ENCODE measurements around the gene UBAC2.
A peak's percentile ranks its signal among the peaks of the same experiment; 100 is the strongest.

The UBAC2 gene, protein sequence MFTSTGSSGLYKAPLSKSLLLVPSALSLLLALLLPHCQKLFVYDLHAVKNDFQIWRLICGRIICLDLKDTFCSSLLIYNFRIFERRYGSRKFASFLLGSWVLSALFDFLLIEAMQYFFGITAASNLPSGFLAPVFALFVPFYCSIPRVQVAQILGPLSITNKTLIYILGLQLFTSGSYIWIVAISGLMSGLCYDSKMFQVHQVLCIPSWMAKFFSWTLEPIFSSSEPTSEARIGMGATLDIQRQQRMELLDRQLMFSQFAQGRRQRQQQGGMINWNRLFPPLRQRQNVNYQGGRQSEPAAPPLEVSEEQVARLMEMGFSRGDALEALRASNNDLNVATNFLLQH

DNA sequence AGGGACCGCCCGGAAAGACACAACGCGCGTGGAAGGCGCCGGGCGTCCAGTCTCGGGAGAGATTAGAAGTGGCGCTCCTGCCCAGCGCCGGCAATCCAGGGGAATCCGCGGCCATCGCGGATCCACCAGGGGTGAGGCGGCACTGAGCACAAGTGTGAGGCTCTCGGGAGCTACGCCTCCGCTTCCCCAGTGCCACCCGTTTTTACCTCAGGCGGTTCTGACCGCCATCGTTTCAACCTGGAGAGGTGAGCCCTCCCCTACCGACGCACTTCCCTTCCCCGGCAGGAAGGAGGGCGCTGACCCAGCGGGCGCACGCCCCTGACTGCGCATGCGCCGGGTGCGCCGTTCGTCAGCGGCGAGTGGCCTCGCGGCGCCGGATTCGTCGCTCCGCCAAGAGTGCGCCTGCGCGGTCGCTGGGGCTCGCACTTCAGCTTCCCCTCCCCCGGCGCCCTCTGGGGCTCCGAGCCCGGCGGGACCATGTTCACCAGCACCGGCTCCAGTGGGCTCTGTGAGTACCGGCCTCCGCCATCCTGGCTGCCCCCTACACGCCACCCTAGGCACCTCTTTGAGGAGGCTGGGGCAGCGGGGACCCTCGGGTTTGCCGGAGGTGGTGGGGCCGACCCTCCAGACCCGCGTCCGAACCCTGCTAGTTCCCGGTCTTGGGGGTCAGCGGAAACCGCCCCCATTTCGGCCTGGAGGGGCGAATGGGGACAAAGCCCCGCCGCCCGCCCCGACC lies at the start of gene UBAC2:
Gene UBAC2 (plus strand): TSS at position 423 of the 736 bp plus-strand sequence. CDS start 55 bp downstream, at position 478.
- DNase-seq (ENCODE audit: low read depth in 2 of 2, low spot score in 1 of 2), result peak; percentile 88 to 93

DNA sequence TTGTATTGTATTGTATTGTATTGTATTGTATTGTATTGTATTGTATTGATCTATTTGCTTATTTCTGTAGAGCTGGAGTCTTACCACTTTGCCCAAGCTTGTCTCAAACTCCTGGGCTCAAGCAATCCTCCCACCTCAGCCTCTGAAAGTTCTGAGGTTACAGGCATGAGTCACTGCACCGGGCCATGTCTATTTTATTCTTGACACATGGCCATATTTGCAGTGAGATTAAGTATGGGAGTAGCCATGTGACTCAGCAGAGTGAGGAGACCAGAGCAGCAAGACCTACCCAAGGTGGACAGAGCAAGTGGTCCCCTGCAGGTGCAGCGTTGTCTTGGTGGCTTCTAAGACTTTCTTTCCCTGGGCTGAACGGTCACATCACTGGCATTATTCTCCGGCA lies 49.1 kb upstream of the UBAC2 start:
- no peak for DNase-seq (ENCODE audit: low read depth in 2 of 2, low spot score in 1 of 2)

DNA sequence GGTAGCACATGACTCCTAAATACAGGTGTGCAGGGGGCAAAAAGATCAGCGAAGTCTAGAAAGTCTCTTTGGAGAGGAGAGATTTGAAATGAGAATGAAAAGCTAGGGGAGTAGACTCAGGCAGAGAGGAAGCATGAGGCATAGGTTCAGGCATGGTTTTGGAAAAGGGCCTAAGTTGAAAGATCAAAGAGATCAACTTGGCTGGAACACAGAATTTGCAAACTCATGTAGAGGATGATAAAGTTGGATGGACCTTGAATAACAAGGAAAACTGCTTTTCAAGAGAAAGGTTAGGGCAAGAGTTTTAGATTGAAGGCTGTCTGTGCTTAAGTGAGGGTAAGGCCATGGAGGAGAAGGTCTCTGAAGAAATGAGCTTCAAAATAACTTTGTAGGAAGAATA lies 47.4 kb upstream of the UBAC2 start:
- no peak for DNase-seq (ENCODE audit: low read depth in 2 of 2, low spot score in 1 of 2)

DNA sequence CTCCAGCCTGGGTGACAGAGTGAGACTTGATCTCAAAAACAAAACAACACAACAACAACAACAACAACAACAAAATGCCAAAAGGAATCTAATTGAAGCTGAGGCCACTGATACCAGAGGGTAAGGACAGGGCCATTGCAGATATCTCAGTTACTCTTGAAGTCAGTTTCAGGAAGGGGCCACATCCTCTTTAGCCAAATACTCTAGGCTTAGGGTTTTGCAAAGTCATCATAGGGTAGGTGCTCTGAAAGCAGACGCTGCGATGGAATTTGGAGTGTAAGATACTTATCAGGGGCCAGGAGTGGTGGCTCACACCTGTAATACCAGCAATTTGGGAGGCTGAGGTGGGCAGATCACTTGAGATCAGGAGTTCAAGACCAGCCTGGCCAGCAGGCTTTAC lies 46.6 kb upstream of the UBAC2 start:
- no peak for DNase-seq (ENCODE audit: low read depth in 2 of 2, low spot score in 1 of 2)

DNA sequence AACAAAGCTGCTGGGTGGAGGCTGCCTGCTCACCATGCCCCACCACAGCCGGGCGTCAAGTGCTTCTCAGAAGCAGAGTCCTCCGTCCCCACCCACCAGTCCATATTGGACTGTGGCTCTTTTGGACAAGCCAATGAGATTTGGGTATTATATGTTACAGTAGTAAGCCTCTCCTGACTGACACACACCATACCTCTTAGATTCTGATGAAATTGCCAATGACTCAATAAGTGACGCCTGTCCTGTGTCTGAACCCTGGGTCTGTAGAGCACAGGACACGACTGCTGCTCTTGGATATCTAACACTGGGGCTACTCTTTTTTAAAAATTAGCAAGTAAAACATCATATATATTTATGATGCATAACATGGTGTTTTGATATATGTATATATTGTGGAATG lies 44.8 kb upstream of the UBAC2 start:
- no peak for DNase-seq (ENCODE audit: low read depth in 2 of 2, low spot score in 1 of 2)

DNA sequence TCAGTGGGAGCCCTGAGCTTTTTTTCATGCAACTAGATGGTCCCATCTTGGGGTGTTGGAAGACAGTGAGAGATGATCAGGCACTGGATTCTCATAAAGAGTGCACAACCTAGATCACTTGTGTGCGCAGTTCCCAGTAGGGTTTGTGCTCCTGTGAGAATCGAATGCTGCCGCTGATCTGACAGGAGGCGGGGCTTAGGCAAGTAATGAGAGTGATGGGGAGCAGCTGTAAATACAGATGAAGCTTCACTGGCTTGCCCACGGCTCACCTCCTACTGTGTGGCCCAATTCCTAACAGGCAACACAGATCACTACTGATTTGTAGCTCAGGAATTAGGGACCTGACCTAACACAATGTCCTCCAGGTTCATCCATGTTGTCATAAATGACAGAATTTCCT lies 43.6 kb upstream of the UBAC2 start:
- no peak for DNase-seq (ENCODE audit: low read depth in 2 of 2, low spot score in 1 of 2)

DNA sequence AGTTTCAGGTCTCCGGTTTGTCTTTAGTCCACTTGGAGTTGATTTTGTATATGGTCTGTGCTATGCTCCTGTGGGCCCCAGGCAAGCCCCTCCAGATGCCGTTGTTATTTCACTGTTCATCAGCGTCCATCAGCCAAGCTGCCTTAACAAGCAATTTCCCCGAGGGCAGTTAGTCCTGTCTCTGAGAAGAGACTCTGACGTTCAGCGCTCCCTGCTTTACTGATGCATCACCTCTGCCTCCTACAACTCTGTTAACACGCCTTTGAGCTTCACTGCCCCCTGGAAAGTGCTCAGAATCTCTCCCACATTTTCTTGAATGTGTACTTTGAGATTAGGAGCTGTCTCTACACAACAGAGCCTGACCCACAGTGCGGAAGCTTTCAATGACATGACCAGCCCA lies 41.8 kb upstream of the UBAC2 start:
- no peak for DNase-seq (ENCODE audit: low read depth in 2 of 2, low spot score in 1 of 2)

DNA sequence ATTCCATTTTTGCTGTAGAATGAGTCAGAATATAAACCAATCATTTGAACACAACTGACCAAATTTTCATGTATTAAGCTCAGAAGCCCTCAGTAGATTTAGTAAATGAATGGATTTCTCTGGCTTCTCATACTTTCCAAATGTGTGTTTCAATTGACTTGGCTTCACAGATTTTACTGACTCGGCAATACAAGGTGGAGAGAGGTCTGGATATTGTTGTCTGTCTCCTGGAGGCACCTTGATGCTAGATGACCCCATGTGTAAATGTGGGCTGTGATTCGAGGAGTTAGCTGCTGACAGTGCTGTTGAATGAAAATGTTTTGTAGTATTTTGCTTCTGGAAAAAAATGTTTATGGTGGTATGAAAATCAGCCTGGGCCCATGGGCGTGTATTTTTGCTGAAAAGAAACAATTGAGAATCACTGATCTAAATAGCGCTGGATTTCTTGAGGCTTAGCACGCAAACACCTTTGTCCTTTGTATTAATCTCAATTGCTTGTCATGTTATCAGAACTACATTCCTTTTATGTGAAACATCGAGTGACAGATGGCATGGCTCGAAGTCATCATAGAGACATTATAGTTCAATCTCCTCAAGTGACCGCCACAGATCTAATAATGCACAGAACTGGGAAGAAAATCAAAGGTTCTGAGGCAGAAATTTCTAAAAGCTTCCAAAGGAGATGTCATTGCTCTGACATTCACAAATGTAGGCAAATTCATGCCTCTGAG lies 41.2 kb upstream of the UBAC2 start:
- DNase-seq (ENCODE audit: low read depth in 2 of 2, low spot score in 1 of 2), result no peak

DNA sequence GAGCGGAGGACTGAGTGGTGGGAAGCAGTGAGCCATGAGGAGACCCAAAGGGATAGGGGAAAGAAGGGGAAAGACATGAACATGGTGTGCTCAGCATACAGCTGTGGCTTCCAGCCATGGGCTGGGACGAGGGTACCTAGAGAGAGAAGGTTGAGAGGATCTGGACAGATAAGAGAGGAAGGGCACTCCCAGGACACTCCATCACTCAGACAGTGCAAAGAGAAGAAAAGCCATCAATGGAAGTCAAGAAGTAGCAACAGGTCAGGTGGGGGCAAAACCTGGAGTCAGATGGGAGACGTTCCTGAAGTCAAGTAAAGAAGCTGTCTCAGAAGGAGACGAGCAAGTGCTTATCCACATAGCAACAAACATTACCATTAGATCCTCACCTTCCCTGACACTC lies 40.2 kb upstream of the UBAC2 start:
- no peak for DNase-seq (ENCODE audit: low read depth in 2 of 2, low spot score in 1 of 2)

DNA sequence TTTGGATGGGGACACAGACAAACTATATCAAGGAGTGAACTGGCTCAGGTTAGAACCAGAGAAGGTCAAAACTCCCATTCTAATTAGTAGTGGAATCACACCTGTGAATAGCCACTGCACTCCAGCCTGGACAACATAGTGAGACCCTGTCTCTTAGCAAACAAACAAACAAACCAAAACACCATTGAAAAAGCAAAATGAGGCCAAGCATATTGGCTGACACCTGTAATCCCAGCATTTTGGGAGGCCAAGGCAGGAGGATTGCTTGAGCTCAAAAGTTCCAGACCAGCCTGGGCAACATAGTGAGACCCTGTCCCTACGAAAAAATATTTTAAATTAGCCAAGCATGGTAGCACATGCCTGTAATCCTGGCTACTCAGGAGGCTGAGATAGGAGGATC lies 39.1 kb upstream of the UBAC2 start:
- no peak for DNase-seq (ENCODE audit: low read depth in 2 of 2, low spot score in 1 of 2)

DNA sequence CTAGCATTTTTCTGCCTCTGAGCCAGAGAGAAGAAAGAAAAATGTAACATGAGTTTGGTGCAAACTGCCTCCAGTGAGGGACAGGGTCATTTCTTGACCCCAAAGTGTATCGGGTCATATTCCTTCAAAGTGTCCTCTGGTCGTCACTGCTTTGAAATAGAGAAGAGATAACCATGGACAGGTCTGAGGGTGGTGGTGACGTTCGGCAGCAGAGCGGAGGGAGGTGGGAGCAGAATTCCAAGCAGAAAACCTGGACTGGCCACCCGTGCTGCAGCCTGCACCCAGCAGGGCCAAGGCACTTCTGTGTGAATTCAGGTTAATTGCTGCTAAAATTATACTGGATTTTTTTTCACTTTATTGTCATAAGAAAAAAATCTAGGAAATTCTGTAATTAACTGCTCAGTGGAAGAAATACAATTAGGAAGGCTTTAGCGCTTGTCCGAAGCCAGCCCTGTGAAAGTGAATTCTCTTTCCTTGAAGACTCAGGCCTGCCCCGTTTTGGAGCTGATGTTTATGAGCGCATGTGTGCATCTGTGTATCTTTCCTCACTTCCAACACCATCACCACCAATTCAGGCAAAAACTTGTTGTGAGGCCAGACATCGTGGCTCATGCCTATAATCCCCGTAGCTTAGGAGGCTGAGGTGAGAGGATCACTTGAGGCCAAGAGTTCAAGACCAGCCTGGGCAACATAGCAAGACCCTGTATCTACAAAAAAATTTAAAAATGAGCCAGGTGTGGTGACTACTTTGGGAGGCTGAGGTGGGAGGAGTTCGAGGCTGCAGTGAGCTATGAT lies 37.9 kb upstream of the UBAC2 start:
- DNase-seq (ENCODE audit: low read depth in 2 of 2, low spot score in 1 of 2), result no peak

DNA sequence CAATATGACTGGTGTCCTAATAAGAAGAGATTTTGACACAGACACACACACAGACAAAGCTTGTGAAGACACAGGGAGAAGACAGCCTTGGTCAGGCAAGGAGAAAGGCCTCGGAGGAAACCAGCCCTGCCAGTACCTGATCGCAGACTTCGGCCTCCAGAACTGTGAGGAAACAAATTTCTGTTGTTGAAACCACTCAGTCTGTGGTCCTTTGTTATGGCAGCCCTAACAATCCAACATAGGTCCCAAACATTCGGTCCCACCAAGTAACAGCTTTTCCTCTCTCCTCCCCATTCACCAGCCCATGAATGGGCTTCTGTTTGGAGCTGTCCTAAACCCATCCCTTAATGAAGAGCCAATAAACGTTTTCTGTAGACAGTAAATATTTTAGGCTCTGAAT lies 36.4 kb upstream of the UBAC2 start:
- no peak for DNase-seq (ENCODE audit: low read depth in 2 of 2, low spot score in 1 of 2)

DNA sequence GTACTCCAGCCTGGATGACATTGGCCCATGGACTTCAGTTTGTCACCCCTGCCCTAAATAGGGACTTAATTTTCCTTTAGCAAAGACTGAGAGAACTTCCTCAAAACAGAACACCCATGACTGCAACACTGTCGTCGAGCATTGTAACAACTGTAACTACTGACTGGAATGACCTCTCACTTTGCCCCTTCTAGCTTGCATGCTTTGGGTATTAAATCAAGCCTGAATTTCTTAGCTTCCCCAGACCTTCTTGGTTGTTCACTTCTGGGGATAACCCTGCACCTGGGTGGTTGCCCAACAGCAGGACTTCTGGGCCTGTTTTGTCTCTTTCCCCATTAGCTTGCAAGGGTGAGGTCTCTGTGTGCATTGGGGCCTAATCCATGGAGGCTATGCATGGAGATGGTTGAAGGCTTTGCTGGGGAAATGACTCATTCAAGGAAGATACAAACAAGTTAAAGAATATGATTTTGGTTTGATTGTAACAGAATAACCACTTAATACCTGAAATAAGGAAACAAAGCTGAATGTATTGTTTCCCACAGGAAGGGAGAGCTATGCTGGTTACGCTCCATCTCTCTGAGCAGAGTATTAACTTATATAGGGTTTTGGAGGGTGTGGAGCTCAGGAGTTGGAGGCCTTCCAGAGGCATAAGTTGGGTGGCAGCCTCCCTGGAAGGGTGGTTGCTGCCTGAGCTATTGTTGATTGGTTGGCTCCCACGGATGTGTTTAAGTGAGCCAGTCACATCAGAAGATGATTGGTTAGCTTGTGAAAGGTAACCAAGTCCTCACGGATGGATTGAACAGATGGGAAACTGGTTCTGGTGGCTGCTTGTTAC lies 34.7 kb upstream of the UBAC2 start:
- DNase-seq (ENCODE audit: low read depth in 2 of 2, low spot score in 1 of 2), result no peak

DNA sequence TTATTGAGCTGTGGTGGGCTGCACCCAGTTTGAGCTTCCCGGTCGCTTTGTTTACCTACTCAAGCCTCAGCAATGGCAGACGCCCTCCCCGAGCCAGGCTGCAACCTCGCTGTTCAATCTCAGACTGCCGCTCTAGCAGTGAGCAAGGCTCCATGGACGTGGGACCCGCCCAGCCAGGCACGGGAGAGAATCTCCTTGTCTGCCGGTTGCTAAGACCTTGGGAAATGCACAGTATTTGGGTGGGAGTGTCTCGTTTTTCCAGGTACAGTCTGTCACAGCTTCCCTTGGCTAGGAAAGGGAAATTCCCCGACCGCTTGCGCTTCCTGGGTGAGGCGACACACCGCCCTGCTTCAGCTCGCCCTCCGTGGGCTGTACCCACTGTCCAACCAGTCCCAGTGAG lies 27.7 kb upstream of the UBAC2 start:
- DNase-seq (ENCODE audit: low read depth in 2 of 2, low spot score in 1 of 2), result no peak

DNA sequence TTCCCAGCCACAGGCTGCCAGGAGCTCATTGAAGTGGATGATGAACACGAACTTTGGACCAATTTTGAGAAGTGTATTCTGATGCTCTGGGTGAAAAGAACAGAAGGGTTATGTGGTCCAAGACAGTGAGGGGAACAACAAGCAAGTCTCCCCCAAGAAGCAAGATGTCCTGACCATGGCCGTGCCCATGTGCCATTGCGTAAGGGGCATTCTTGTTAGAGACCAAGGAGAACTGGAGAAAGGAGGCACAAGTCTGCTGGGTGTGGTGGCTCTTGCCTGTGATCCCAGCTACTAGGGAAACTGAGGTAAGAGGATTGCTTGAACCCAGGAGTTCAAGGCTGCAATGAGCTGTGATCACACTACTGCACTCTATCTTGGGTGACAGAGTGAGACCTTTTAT lies 27.0 kb upstream of the UBAC2 start:
- DNase-seq (ENCODE audit: low read depth in 2 of 2, low spot score in 1 of 2), result no peak

DNA sequence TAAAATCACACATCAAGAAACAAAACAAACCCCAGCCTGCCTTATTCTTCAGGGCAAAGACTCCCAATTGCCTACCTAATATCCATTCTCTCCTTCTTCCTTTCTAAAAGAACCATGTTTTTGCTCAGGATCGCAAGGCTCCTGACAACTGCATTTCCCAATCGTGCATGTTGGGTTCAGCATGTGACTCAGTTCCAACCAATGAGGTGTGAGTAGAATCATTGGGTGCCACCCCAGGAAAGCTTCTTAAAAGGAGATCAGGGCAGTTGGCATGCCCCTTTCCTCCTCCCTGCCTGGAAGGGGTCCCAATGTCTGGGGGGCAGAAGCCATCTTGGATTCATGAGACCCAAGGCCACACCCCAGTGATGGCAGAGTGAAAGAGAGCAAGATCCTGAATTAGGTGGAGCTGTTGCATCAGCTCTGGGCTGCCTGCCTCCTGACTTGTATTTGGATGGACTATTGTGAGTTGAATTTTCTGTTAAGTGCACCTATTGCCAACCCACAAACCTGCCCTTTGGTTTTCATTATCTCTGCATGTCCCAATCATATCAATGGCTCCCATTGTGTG lies 26.0 kb upstream of the UBAC2 start:
- DNase-seq (ENCODE audit: low read depth in 2 of 2, low spot score in 1 of 2), result no peak

DNA sequence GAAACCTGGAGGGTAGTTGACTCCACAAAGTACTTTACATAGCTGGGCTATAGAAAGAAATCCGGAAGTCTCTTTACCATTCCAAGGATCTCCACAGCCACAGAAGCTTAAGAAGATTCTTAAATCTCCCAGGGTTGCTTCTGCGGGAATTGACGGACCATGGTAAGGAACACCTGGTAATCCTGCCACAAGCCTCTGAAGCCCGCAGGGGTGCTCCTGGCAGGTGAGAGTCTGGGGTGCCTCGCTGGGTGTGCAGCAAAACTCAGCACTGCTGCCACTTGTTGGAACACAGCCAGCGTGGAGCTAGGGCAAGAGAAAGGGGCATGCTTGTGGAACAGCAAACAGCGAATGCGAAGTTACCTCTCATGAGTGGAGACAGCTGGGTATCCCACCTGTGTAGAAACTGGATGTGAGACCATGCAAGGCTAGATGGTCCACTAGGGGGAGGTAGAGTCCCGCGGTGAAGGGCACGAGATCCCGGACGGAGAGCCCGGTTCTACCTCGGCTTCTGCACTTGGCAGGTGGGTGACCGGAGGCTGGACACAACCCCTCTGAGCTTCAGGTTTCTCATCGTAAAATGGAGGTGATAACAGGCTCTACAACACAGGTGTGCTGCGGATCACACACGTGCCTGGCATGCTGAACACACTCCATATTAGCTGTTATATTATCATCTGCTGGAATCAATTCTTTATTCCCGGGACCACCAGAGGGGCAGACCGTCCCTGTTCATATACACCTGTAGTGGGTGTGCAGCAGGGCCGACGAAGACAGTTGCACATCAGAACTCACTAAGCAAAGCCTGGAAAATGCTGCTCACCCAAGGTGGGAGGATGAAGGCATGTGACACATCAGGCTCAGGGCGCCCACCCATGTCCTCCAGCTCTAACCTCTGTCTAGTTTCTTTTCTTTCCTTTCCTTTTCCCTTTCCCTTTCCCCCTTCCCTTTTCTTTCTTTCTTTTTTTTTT lies 24.1 kb upstream of the UBAC2 start:
- DNase-seq (ENCODE audit: low read depth in 2 of 2, low spot score in 1 of 2), result peak; percentile 56 to 69

DNA sequence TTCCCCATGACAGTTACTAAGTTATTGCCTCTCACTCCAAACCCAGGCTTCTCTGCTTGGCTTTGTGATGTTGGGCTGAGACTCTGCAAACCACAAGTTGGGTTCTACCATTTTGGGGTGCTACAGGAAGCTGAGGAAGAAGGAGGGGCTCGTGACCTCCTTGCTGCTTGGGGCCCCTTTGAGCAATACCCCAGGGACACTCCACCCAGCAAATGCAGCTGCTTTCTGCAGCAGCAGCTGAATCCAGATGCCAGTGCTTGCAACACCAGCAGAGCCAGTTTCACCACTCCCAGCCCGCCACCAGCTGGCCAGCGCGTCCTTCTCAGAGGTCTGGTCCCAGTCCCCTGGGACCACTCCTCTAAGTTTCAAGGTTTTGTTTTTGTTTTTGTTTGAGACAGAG lies 22.0 kb upstream of the UBAC2 start:
- DNase-seq (ENCODE audit: low read depth in 2 of 2, low spot score in 1 of 2), result no peak

DNA sequence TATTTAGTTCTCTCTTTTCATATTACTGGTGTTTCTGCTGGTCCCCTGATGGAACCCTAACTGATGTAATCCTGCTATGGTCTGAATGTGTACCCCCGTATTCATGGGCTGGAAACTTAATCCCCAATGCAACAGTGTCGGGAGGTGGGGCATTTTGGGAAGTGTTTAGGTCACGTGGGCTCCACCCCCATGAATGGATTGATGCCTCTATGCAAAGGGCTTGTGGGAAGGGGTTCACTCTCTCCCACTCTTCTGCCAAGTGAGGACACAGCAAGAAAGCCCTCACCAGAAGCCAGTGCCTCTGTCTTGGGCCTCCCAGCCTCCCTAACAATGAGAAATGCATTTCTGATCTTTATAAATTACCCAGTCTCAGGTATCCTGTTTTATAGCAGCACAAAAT lies 21.2 kb upstream of the UBAC2 start:
- DNase-seq (ENCODE audit: low read depth in 2 of 2, low spot score in 1 of 2), result no peak
